ENCODE data around the gene ARHGDIA.

- TF ChIP-seq CTCF (IDR thresholded peaks at IDR 0.05) = no peak
- no peak for TF ChIP-seq POLR2A (IDR thresholded peaks at IDR 0.05)
Measured at GRCh38 chr17:81845361-81845760, 25.8 kb downstream of the ARHGDIA start.

Data from heart left ventricle (tissue), 13 donors.